Stimulated activated CD8-positive, alpha-beta memory T cell treated with anti-CD3 and anti-CD28 coated beads, Interleukin-15, amount 100 ng/mL, for 1 hour (primary cell): ENCODE data around the gene EZR.

Experiments used
- DNase-seq: peaks from one replicate; pipeline ENCODE4 v3.0.0-alpha.2; 2020; ENCODE audit warnings: low read depth

EZR gene

GRCh38 chr6:158819213-158819976 is at the start of gene EZR:
Gene EZR (minus strand): TSS chr6:158819368. CDS start chr6:158818093, 1,275 bp downstream.
- peak; percentile 60 for DNase-seq

DNA sequence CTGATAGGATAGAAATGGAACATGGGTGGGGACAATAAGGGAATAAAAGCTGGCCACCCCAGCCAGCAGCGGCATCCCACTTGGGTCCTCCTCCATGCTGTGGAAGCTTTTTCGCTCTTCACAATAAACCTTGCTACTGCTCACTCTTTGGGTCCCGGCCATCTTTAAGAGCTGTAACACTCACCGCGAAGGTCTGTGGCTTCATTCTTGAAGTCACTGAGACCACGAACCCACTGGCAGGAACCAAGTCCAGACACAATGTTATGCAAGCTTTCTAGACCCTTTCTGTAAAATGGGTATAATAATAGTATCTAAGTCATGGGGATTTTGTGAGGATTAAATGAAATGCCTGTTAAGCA is 48.9 kb upstream of the EZR start:
- DNase-seq: no peak

- DNase-seq: no peak
Observed at GRCh38 chr6:158867381-158868121, 48.4 kb upstream of the EZR start.

DNA sequence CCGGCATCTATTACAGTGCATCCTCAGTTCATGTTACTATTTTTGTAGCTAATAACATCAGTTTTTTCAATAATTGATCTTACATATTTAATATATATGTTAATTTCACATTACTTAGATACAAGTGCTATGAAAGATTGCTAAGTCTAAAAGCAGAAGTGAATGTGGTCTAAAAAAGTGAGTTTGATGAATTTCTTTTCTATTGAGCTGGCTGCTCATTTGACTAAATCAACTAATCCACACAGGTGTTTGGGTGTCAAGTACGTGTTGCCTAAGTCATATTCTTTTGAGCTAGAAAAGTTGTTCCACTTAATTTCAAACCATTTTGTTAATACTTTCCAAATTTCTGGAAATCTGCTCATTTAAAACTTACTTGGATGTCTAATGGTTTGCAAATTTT is 46.6 kb upstream of the EZR start:
- no peak for DNase-seq

DNA sequence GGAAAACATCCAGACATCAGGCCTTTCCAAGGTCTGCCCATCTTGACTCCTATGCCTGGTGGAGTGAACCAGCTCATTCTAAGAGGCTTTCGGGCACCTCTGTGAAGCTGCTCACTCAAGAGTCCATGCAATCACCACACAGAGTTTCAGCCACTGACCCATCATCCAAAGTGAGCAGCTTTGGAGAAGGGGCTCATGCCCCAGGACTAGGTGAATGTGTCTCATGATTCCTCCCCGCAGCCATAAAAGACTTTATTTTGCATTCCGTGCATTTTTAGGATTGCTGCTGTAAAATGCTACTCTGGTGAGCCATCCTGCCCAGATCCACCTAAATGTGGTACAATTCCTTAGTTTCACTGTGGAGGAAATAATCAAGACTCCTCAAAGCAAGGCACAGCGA is 44.5 kb upstream of the EZR start:
- no peak for DNase-seq

- no peak for DNase-seq
Observed at GRCh38 chr6:158861686-158862381, 42.7 kb upstream of the EZR start.

DNA sequence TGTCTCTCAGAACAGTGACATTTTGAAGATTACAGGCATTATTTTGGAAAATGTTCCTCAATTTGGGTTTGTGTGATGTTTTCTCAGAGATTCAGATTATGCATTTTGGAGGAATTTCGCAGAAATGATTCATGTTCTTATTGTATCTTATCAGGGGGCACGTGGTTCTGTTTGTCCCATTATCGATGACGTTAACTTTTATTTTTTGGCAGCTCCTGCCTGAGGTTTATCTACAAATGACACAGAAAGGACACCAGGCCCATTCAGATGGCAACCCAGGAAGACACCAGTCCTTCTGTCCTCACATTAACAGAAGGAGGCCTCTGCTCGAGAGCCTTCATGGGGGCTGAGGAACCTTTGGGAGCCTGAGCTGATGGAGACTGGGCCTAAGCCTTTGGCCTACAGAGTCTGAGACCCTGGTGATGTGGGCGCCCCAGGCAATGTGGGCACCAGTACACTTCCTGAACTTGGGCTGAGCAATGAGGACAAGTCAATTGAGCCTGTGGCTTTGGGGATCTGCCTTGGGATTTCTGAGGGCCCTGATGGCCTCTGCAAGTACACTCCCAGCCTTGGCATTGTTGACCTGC is 41.2 kb upstream of the EZR start:
- DNase-seq: no peak

DNA sequence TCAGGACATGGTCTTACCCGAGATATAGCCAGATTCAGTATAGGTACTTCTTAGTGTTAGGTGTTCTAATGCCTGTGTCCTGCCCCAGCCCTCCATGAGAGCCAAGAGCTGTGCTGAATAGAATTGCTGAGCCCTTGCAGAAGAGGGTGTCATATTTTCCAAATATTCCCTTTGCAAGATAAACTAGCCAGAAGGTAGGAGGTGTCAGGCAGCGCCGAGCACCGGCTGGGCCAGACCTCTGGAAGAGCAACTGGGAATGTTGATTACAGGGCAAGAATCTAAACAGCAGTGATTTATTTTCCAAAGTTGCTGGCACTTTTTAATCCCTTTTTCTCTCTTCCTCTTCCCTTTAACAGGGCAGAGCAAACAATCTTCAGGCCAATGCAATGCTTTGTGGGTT is 37.1 kb upstream of the EZR start:
- no peak for DNase-seq

- no peak for DNase-seq
Observed at GRCh38 chr6:158854214-158855101, 35.3 kb upstream of the EZR start.

GRCh38 chr6:158853880-158854213 is 34.7 kb upstream of the EZR start:
- no peak for DNase-seq

DNA sequence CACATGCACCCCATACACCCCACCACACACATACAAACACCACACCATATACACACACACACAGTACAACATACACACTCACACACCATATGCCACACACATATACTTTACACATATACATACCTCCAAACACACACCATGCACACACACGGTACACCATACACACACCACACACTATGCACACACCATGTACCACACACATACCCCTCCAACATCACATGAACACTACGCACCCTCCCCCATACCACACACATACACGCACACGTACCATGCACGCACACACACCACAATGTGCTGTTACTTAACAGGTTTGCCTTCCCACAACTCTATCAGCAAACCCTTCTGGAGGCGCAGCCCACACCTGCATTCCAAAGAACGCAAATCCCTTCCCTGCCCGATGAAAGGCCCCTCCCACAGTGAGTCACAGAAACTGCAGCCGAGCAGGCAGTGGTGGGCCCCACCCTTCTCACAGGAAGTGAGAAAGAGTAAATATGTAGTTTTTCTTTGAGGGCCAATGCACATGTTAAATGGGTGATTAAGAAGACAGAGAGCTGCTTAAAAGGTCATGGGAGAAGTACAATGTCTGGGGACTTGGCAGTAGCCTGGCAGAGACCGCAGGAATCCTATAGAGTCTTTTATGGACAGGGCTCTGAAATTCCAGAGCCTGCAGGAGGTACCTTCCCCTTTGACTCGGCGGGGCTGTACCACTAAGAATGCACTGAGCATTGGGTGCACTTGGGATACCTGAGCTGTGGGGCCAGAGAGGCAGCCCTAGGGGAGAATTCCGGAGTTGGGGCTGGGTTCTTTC is 34.1 kb upstream of the EZR start:
- peak; percentile 72 for DNase-seq

GRCh38 chr6:158852312-158853071 is 33.3 kb upstream of the EZR start:
- no peak for DNase-seq

GRCh38 chr6:158850807-158851115 is 31.6 kb upstream of the EZR start:
- no peak for DNase-seq

GRCh38 chr6:158849899-158850806 is 31.0 kb upstream of the EZR start:
- DNase-seq: no peak

- no peak for DNase-seq
Observed at GRCh38 chr6:158848490-158848895, 29.3 kb upstream of the EZR start.

- no peak for DNase-seq
Observed at GRCh38 chr6:158847786-158848185, 28.6 kb upstream of the EZR start.

DNA sequence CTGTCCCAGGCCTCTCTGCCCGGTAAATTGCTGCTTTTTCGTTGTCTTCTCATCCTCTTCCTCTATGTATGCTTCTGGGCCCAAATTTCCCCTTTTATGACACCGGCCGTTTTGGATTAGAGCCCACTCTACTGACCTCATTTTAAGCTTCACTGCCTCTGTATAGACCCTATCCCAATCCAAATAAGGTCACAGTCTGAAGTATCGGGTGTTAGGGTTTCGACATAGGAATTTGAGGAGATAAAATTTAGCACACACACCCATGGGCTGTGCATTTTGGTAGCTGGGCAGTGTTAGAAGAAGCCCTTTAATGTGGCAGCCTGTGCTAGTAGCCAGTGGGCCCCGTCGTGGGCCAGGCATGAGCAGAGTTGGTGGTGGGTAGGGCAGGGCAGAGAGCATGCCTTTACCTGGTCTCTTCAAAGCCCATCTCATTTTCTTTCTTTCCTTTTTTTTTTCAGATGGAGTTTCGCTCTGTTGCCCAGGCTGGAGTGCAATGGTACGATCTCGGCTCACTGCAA is 27.9 kb upstream of the EZR start:
- no peak for DNase-seq

DNA sequence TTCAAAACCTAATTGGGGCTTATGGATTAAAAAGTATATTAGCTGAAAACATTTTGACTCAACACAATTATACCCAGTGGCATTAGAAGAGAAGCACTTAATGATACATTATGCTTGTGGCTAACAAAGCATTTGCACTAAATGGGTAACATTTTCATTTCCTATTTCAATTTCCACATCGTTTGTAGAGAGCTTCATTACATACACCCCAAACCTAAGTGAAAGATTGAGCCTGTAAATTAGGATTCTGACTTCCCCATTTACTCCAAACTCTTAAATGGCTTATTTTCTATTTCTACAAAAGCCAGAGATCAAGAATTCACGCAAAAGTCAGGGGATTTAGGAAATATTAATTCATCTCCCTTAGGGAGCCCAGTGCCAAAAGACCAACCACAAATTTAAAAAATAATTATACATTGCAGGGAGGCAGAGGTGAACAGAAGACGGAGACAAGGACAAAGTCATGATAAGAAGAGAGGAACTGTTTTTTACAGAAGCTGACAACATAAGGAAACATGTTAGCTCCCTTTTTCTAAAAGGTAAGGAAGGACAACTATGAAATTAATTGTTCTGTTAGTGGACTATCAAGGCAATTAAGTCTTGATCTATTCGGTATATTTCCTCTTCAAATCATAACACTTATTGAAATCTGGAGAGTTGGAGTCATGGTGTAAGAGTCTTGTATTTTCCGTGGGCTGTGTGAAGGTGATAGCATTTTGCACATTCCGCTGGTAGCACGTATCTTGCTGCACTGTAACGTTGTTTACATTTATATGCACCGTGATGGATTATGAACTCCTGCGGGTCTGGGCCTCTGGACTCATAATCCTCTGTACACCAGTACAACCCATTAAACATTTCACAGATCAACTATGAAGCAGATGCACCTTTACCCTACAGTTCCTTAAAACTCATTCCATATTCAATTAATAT is 24.8 kb upstream of the EZR start:
- no peak for DNase-seq
